GM12892 (cell line): ENCODE results near the gene ASPN.

ENCODE experiments used
- POLR2A ChIP-seq: IDR thresholded peaks from 2 replicates; pipeline ENCODE4 v1.6.1; 2011; ENCODE audit warnings: low read depth, low read length, control low read depth
- POLR2AphosphoS5 ChIP-seq: IDR thresholded peaks from 2 replicates; pipeline ENCODE4 v1.6.1; 2011; ENCODE audit warnings: low read depth, low read length, control low read depth

DNA sequence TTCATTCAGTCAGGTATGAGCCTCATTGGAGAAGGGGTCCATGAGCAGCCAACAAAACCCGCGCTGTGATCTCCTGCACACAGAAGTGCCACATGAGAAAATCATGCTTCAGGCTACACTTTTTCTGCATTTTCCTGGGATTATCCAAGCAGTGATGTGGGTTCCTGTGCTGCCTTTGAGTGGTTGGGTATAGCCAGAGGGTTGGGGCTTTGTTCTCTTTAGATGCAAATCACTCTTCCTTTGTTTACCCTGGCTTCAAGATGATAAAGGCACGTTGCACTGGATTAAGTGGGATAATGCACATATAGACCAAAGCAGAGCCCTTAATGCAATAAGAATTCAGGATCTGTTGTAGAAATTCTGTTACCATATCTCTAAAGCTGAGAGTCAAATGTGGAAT is 34.7 kb upstream of the ASPN start:
- no peak for TF ChIP-seq POLR2A
- no peak for TF ChIP-seq POLR2AphosphoS5
